A549 (cell line): ENCODE results near the gene MAG.

Source experiments
- POLR2AphosphoS2 ChIP-seq: conservative IDR thresholded peaks from 2 replicates; pipeline ENCODE4 v1.6.1; 2012; ENCODE audit warnings: low read length, improper control_type of control experiment, inconsistent platforms
- SMC3 ChIP-seq: fragments of >200 bp; sonication (Bioruptor Twin); formaldehyde crosslinking; IDR thresholded peaks from 3 replicates; pipeline ENCODE4 v1.6.1; 2018; ENCODE audit warnings: inconsistent platforms
- TF ChIP-seq, protein P1 (sequence below): fragments of >200 bp; sonication (Bioruptor Twin); formaldehyde crosslinking; IDR thresholded peaks from 3 replicates; pipeline ENCODE4 v1.5.1; 2016

DNA sequence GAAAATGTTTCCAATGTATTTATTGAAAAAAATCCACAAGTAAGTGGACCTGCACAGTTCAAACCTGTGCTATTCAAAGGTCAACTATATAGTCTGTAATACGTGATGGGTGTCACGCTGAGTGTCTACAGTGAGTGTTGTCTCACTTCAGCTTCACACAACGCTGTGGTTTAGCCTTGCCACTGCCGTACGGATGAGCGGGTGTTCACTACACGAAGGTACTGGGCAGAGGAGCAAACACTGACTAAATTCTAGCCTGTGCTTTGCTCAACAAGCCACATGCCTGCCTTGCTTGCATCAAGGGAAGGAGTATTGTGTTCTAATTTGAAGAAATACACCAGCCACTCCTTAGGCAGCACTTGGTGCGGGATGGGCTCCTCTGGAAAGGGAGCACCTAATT lies 62.9 kb downstream of the MAG start:
- TF ChIP-seq, protein P1, sequence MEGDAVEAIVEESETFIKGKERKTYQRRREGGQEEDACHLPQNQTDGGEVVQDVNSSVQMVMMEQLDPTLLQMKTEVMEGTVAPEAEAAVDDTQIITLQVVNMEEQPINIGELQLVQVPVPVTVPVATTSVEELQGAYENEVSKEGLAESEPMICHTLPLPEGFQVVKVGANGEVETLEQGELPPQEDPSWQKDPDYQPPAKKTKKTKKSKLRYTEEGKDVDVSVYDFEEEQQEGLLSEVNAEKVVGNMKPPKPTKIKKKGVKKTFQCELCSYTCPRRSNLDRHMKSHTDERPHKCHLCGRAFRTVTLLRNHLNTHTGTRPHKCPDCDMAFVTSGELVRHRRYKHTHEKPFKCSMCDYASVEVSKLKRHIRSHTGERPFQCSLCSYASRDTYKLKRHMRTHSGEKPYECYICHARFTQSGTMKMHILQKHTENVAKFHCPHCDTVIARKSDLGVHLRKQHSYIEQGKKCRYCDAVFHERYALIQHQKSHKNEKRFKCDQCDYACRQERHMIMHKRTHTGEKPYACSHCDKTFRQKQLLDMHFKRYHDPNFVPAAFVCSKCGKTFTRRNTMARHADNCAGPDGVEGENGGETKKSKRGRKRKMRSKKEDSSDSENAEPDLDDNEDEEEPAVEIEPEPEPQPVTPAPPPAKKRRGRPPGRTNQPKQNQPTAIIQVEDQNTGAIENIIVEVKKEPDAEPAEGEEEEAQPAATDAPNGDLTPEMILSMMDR = no peak
- TF ChIP-seq POLR2AphosphoS2 = no peak
- TF ChIP-seq SMC3 = no peak
